22Rv1 (cell line): ENCODE results near the gene CDK6.

Source experiments
- ZFX ChIP-seq: fragments of 450-650 bp; IDR thresholded peaks from 2 replicates; pipeline ENCODE4 v1.6.1; 2017; ENCODE audit warnings: antibody characterized with exemption, borderline replicate concordance
- TF ChIP-seq, protein P1 (sequence below): fragments of 450-650 bp; IDR thresholded peaks from 2 replicates; pipeline ENCODE4 v1.5.1; 2017; ENCODE audit warnings: mild to moderate bottlenecking

DNA sequence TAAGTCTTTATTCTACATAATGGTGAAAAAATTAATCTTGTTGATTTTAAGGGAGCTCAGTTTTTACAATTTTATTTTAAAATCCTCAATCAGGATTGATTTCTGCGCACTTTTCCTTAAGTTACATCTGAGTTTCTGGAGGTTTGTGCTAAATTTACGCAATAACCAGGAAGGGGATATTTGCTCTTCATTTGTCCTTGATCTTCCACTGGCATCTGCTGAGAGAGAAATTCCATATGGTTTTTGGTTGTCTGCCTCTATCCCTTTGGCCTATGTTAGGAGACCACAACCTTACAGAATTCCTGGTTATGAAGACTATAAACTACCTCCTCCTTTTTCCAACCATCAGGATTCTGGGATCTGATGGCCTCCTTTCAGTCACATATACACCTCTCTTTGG lies 20.1 kb upstream of the CDK6 start:
- TF ChIP-seq, protein P1, sequence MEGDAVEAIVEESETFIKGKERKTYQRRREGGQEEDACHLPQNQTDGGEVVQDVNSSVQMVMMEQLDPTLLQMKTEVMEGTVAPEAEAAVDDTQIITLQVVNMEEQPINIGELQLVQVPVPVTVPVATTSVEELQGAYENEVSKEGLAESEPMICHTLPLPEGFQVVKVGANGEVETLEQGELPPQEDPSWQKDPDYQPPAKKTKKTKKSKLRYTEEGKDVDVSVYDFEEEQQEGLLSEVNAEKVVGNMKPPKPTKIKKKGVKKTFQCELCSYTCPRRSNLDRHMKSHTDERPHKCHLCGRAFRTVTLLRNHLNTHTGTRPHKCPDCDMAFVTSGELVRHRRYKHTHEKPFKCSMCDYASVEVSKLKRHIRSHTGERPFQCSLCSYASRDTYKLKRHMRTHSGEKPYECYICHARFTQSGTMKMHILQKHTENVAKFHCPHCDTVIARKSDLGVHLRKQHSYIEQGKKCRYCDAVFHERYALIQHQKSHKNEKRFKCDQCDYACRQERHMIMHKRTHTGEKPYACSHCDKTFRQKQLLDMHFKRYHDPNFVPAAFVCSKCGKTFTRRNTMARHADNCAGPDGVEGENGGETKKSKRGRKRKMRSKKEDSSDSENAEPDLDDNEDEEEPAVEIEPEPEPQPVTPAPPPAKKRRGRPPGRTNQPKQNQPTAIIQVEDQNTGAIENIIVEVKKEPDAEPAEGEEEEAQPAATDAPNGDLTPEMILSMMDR = no peak
- TF ChIP-seq ZFX = no peak
